Neural progenitor cell (in vitro differentiated cells): Measurements from ENCODE around the gene PLEKHN1. TPM values are rescaled to one million over a fixed set of nuclear protein-coding genes. Genes with fewer than 3 reads are reported as not detected.
A peak's percentile ranks its signal among the peaks of the same experiment; 100 is the strongest.

ENCODE experiments used
- DNase-seq: peaks from one replicate; pipeline ENCODE4 v3.0.0-alpha.2; 2016; ENCODE audit warnings: low spot score
- H2AFZ ChIP-seq: fragments of 200-600 bp; sonication (generic); replicated peaks from 2 replicates; pipeline ENCODE4 v1.6.1; 2016; ENCODE audit warnings: antibody characterized with exemption
- H3F3A ChIP-seq: fragments of 200-600 bp; sonication (generic); 2 replicates; pipeline ENCODE4 v1.6.1; 2016; ENCODE audit warnings: antibody characterized with exemption, low read depth
- H3K27ac ChIP-seq: fragments of 200-600 bp; sonication (generic); 2 replicates; pipeline ENCODE4 v1.5.1; 2016; ENCODE audit warnings: mild to moderate bottlenecking
- H3K27me3 ChIP-seq: fragments of 200-600 bp; sonication (generic); 2 replicates; pipeline ENCODE4 v1.6.1; 2016; ENCODE audit warnings: mild to moderate bottlenecking, moderate library complexity
- H3K36me3 ChIP-seq: fragments of 200-600 bp; sonication (generic); 2 replicates; pipeline ENCODE4 v1.5.1; 2016
- H3K4me1 ChIP-seq: fragments of 200-600 bp; sonication (generic); 2 replicates; pipeline ENCODE4 v1.6.1; 2016; ENCODE audit warnings: mixed run types
- H3K4me2 ChIP-seq: fragments of 200-600 bp; sonication (generic); 2 replicates; pipeline ENCODE4 v1.6.1; 2016
- H3K4me3 ChIP-seq: fragments of 200-600 bp; sonication (generic); 2 replicates; pipeline ENCODE4 v1.5.1; 2016
- H3K79me2 ChIP-seq: fragments of 200-600 bp; sonication (generic); 2 replicates; pipeline ENCODE4 v1.6.1; 2016; ENCODE audit warnings: low read depth
- H3K9ac ChIP-seq: fragments of 200-600 bp; sonication (generic); 2 replicates; pipeline ENCODE4 v1.6.1; 2016
- H3K9me3 ChIP-seq: fragments of 200-600 bp; sonication (generic); 2 replicates; pipeline ENCODE4 v1.5.1; 2016; ENCODE audit warnings: low read depth
- H4K20me1 ChIP-seq: fragments of 200-600 bp; sonication (generic); 2 replicates; pipeline ENCODE4 v1.6.1; 2016; ENCODE audit warnings: low read depth
- H3K27ac Mint-ChIP-seq: 3 replicates; pipeline ENCODE4 v1.8.0; 2021; ENCODE audit warnings: mixed read lengths
- H3K27me3 Mint-ChIP-seq: 2 replicates; pipeline ENCODE4 v1.8.0; 2022; ENCODE audit warnings: low read depth, mild to moderate bottlenecking, inconsistent platforms, moderate library complexity, mixed read lengths; ENCODE audit not compliant: insufficient read depth
- H3K36me3 Mint-ChIP-seq: 3 replicates; pipeline ENCODE4 v1.8.0; 2021; ENCODE audit warnings: mixed read lengths
- H3K4me1 Mint-ChIP-seq: 3 replicates; pipeline ENCODE4 v1.8.0; 2021; ENCODE audit warnings: mixed read lengths
- H3K4me3 Mint-ChIP-seq: 3 replicates; pipeline ENCODE4 v1.8.0; 2021; ENCODE audit warnings: mild to moderate bottlenecking, moderate library complexity, mixed read lengths
- H3K9me3 Mint-ChIP-seq: 3 replicates; pipeline ENCODE4 v1.8.0; 2020; ENCODE audit warnings: mixed read lengths
- EZH2 ChIP-seq: fragments of 200-600 bp; sonication (generic); IDR thresholded peaks from 2 replicates; pipeline ENCODE4 v1.6.1; 2017; ENCODE audit warnings: antibody characterized with exemption, mild to moderate bottlenecking, moderate library complexity
- EZH2phosphoT487 ChIP-seq: fragments of 200-600 bp; sonication (generic); IDR thresholded peaks from 2 replicates; pipeline ENCODE4 v1.6.1; 2017; ENCODE audit warnings: antibody characterized with exemption
- total RNA-seq: library from RNA; depleted of rRNA; stranded (reverse); fragments of >200 nt; gene quantifications from 2 replicates; pipeline ENCODE4 v1.2.3, GENCODE V29; 2015; ENCODE audit warnings: low replicate concordance
- TF ChIP-seq, protein P1 (sequence below): fragments of 200-600 bp; sonication (generic); IDR thresholded peaks from 2 replicates; pipeline ENCODE4 v1.5.1; 2017; ENCODE audit warnings: antibody characterized with exemption, mild to moderate bottlenecking

PLEKHN1 gene
- total RNA-seq, 1 donor from 2014 or later, result not detected

DNA sequence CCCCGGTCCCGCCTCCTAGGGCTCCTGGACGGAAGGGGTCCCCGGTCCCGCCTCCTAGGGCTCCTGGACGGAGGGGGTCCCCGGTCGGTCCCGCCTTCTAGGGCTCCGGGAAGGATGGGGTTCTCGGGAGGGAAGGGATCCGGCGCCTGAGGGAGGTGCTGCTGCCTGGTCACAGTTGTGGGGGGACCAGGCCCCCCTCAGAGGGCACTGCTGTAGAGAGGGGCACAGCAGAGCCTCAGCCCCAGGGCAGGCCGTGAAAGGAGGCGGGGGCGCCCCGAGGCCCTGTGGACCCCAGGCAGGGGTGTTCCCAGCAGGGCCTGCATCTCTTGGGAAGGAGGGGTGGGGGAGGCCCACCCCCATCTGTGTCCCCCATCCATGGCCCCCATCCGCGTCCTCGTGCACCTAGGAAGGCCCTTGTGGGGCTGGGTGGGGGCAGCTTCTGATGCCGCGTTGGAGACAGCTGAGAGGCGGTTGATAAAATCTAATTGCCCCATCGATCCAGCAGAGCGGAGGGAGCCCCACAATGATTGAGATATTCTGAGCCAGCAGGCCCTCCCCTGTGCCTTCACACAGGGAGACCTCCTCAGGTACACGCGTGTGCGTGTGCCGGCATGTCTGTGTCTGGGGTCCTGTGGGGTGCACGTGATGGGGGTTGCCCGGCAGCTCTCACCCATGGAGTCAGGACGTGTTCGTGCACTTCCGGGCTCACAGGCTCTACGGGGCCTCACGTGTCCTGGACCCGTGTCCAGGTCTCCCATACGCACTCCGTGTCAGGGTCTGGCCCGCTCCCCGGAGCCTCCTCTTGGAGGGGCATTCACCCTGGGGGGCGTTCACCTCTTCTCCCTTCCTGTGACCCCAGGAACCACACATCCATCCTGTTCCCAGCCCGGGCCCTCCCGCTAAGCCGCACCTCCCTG is 29.7 kb upstream of the PLEKHN1 start:
- Mint-ChIP-seq H3K9me3 (peaks cover 2% of the 10 kb centered on the region), H3K36me3 (no peaks in the 10 kb centered on the region), H3K27ac (no peak overlapping the region), H3K4me3 (no peak overlapping the region), H3K27me3 (peaks cover 45% of the 10 kb centered on the region), H3K4me1 (peaks cover 38% of the 10 kb centered on the region)
- Histone ChIP-seq H3K79me2 (no peaks in the 10 kb centered on the region), H3K4me3 (peak overlapping the region; percentile 3), H3K27me3 (peaks cover 93% of the 10 kb centered on the region), H3K4me2 (peak overlapping the region; percentile 65), H3K9ac (no peak overlapping the region), H3K9me3 (no peaks in the 10 kb centered on the region), H3F3A (peaks cover 22% of the 10 kb centered on the region), H3K36me3 (no peaks in the 10 kb centered on the region), H4K20me1 (peaks cover 78% of the 10 kb centered on the region), H3K27ac (no peak overlapping the region), H3K4me1 (peaks cover 21% of the 10 kb centered on the region), H2AFZ (no peak overlapping the region)
- TF ChIP-seq EZH2, result no peak
- TF ChIP-seq, protein P1, sequence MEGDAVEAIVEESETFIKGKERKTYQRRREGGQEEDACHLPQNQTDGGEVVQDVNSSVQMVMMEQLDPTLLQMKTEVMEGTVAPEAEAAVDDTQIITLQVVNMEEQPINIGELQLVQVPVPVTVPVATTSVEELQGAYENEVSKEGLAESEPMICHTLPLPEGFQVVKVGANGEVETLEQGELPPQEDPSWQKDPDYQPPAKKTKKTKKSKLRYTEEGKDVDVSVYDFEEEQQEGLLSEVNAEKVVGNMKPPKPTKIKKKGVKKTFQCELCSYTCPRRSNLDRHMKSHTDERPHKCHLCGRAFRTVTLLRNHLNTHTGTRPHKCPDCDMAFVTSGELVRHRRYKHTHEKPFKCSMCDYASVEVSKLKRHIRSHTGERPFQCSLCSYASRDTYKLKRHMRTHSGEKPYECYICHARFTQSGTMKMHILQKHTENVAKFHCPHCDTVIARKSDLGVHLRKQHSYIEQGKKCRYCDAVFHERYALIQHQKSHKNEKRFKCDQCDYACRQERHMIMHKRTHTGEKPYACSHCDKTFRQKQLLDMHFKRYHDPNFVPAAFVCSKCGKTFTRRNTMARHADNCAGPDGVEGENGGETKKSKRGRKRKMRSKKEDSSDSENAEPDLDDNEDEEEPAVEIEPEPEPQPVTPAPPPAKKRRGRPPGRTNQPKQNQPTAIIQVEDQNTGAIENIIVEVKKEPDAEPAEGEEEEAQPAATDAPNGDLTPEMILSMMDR, result no peak
- no peak for TF ChIP-seq EZH2phosphoT487
- no peak for DNase-seq

DNA sequence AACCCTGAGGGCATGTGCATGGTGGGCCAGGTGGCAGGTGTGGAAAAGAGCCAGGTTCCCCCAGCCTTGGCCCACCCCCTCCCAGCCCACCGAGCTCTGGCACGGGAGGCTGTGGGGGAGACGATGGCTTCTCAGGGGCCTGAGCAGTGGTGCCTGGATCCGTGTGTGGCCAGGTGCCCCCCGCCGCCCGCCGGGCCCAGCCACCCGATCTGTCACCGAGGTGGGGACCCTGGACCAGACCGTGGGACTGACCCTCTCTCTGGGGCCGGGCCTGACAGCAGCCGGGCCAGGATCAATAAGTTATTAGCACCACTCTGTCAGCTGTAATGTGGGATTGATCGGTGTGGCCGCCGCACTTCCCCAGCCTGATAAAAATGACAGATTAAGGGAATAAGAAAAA is 28.8 kb upstream of the PLEKHN1 start:
- H3K27me3 ChIP-seq, result peaks cover 93% of the 10 kb centered on the region
- no peak overlapping the region for H3K27ac ChIP-seq
- Mint-ChIP-seq H3K4me1 (peaks cover 33% of the 10 kb centered on the region), H3K9me3 (peaks cover 2% of the 10 kb centered on the region), H3K27ac (no peak overlapping the region), H3K27me3 (peaks cover 39% of the 10 kb centered on the region), H3K4me3 (peak overlapping the region; percentile 27), H3K36me3 (no peaks in the 10 kb centered on the region)
- H3K9ac ChIP-seq, result no peak overlapping the region
- peaks cover 27% of the 10 kb centered on the region for H3K4me1 ChIP-seq
- peaks cover 85% of the 10 kb centered on the region for H4K20me1 ChIP-seq
- no peak for TF ChIP-seq EZH2phosphoT487
- TF ChIP-seq, protein P1, result no peak
- no peak overlapping the region for H3K4me3 ChIP-seq
- no peak for DNase-seq
- no peak overlapping the region for H3K4me2 ChIP-seq
- H3F3A ChIP-seq, result peaks cover 29% of the 10 kb centered on the region
- H2AFZ ChIP-seq, result no peak overlapping the region
- no peaks in the 10 kb centered on the region for H3K79me2 ChIP-seq
- H3K36me3 ChIP-seq, result no peaks in the 10 kb centered on the region
- no peaks in the 10 kb centered on the region for H3K9me3 ChIP-seq

DNA sequence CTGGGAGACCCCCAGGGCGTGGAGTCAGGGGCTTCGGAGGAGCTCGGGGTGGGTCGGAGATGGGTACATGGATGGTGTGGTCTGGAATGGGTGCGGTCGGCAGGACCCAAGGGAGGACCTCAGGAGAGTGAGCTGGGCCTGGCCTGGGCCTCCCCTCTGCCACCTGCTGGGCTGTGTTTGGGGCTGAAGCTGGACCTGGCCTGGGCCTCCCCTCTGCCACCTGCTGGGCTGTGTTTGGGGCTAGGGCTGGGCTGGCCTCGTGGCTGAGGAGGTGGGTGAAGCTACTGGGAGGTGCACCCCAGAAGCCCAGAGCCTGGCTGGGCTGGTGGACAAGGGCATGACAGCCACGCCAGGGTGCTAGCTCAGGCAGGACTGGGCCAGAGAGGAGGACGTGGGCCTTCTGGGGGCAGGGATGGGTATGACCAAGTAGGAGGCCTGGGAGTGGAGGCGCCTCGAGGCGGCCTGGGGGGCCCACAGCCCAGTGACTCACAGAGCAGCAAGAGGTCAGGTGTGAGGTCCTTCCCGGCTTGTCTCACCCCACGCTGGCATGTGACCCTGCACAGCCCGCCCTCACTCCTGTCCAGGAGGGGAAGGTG is 28.1 kb upstream of the PLEKHN1 start:
- Histone ChIP-seq H3K4me1 (peaks cover 31% of the 10 kb centered on the region), H3K27ac (no peak overlapping the region), H3K9ac (no peak overlapping the region), H3K79me2 (no peaks in the 10 kb centered on the region), H3K4me2 (no peak overlapping the region), H3K9me3 (no peaks in the 10 kb centered on the region), H3K36me3 (no peaks in the 10 kb centered on the region), H3K4me3 (no peak overlapping the region), H2AFZ (no peak overlapping the region), H3K27me3 (peaks cover 93% of the 10 kb centered on the region), H4K20me1 (peaks cover 85% of the 10 kb centered on the region), H3F3A (peaks cover 33% of the 10 kb centered on the region)
- TF ChIP-seq, protein P1, result no peak
- no peak for TF ChIP-seq EZH2phosphoT487
- TF ChIP-seq EZH2, result no peak
- no peak for DNase-seq
- peak overlapping the region; percentile 27 for H3K4me3 Mint-ChIP-seq
- H3K9me3 Mint-ChIP-seq, result peaks cover 2% of the 10 kb centered on the region
- peaks cover 33% of the 10 kb centered on the region for H3K4me1 Mint-ChIP-seq
- H3K36me3 Mint-ChIP-seq, result no peaks in the 10 kb centered on the region
- H3K27ac Mint-ChIP-seq, result no peak overlapping the region
- H3K27me3 Mint-ChIP-seq, result peaks cover 42% of the 10 kb centered on the region
